HK-2 (cell line): ENCODE results near the gene ASAP2.
A peak's percentile ranks its signal among the peaks of the same experiment; 100 is the strongest.

Experiments
- DNase-seq: peaks from one replicate; pipeline ENCODE4 v3.0.0-alpha.2; 2018; ENCODE audit not compliant: unreplicated experiment

Gene ASAP2

GRCh38 chr2:9423100-9423921, 216.7 kb downstream of the ASAP2 start, which contains the start of the genes CPSF3 and ITGB1BP1:
TSS of gene CPSF3 (plus strand) at chr2:9423654. CDS start at chr2:9423774, 120 bp downstream.
TSS of gene ITGB1BP1 (minus strand) at chr2:9423528. CDS start at chr2:9418697, 4,831 bp downstream.
- DNase-seq = peak; percentile 97

GRCh38 chr2:9423922-9424272, 217.3 kb downstream of the ASAP2 start:
- DNase-seq = peak; percentile 29

- DNase-seq = no peak
Measured at GRCh38 chr2:9424447-9425164, 218.0 kb downstream of the ASAP2 start.

DNA sequence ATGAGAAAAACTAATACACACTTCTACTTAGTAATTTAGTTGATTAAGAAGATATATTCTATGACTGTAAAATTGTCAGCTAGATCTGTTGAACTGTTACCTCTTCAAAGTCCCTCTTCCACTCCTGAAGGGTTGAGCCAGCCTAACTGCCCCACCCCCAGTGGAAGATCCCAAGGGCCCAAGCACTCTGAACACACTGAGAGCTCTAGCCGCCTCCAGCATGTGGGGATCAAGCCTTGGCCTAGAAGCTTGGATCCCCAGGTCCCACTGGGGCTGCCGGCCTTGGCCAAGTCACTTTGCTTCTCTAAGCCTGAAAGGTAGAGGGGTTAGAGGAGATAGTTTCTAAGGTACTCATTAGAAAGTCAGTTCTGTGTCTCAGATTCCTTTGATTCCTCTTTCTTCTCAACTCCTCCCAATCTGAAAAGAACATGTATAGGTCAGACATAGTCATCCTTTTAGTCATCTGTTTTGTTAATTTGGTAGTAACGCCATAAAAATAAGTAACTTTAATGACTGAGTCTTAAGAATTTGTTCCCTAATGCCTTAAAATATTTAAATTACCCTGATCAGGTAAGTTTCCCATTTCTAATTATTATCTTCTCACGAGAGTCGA, 222.5 kb downstream of the ASAP2 start:
- no peak for DNase-seq

DNA sequence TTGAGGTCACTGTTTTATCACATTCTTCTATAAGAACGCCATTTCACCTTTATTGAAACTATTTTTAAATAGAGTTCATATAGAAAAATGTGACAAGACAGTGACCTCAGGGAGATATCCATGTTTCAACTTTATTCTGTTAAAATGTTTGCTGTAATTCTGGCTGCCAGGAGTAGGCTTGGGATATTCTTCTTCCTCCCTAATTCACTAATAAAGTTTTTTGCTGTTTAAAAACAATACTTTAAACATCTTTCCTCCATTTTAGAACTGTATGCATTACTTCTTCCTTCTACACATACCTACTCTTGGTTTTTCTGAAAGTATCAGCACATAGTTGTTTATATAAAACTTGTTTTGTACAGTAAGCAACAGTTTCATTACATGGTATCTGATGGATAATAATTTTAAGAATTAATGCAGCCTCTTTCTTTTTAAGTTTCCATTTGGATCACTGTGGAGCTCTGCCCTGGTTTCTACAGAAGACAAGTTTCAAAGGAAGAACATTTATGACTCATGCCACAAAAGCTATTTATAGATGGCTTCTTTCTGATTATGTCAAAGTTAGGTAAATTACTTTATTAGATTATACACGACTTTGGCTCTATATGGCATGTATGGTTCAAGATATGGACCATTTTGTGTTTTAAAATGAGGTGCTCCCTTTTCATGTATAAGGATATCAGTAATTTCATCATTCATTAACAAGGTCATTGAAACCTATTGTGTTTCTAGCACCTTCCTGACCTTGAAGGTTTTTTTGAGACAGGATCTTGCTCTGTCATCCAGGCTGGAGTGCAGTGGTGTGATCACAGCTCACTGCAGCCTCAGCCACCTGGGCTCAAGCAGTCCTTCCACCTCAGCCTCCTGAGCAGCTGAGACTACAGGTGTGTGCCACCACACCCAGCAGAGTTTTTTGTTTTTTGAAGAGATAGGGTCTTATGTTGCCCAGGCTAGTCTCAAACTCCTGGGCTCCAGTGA, 224.0 kb downstream of the ASAP2 start:
- no peak for DNase-seq

GRCh38 chr2:9434489-9434888, 227.9 kb downstream of the ASAP2 start:
- no peak for DNase-seq

GRCh38 chr2:9439536-9439935, 232.9 kb downstream of the ASAP2 start:
- no peak for DNase-seq

DNA sequence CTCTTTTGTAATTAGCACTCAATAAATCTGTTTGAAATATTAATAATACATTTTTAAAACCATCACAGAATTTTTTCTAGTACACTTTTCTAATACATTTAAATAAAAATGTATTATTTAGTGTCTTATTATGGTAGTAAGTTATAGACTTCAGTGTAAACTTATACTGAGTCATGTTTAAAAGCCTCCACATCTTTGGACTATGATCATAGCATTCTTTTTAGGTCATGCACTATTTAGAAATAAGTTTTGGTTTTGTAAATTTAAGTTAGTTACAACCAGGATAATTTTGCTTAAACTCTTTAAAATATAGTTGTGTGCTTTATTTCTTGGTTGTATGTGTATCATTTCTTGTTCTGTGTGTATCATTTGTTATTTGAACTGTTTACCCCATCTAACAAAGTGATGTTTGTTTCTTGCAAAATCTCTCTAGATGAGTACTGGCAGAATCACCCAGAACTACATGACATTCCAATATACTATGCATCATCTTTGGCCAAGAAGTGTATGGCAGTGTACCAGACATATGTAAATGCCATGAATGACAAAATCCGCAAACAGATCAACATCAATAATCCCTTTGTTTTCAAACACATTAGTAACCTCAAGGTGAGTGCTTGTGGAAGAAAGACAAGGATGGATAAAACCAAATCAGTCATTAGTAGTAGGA, 233.6 kb downstream of the ASAP2 start:
- no peak for DNase-seq

- DNase-seq = no peak
Measured at GRCh38 chr2:9441556-9441955, 234.9 kb downstream of the ASAP2 start.

DNA sequence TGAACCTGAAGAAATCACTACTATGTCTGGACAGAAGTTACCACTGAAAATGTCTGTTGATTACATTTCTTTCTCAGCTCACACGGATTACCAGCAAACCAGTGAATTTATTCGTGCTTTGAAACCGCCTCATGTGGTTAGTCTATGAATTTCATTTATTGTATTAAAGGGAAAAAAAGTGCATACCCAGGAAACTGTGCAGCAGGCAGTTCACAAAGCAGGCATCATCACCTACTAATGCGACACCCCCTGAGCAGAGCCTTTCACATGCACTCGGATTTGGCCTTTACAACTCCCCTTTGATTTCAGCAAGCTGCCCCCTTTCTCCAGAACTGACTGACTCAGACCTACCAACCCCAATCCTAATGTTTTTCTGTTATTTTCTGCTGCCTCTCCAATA, 236.9 kb downstream of the ASAP2 start:
- DNase-seq = no peak

DNA sequence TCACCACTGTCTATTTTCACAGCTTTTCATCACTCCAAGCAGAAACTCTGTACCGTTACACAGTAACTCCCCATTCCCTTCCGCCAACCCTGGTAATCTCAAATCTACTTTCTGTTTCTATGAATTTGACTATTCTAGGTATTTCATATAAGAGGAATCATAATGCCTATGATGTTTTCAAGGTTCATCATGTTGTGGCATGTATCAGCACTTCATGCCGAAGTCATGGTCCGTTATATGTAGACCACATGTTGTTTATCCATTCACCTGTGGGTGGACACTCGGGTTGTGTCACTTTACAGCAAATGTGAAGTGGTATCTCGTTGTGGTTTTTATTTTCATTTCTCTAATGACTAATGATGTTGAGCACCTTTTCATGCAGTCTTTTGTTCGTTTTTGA, 238.5 kb downstream of the ASAP2 start:
- DNase-seq = no peak

DNA sequence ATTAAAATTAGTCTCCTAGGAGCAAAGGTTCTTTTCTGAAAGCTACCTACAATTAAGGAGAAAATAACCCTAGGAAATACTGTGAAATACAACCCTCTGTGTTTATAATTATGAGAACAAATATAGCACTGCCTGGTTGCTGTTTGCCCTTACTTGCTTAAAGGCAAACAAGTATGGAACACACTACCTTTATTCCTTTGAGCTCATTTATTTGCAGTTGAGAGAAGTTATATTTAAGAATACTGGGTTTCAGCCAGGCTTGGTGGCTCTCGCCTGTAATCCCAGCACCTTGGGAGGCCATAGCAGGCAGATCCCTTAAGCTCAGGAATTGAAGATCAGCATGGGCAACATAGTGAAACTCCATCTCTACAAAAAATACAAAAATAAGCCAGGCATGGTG, 244.6 kb downstream of the ASAP2 start:
- no peak for DNase-seq
